ENCODE data around the gene HLA-DRB5.

DNA sequence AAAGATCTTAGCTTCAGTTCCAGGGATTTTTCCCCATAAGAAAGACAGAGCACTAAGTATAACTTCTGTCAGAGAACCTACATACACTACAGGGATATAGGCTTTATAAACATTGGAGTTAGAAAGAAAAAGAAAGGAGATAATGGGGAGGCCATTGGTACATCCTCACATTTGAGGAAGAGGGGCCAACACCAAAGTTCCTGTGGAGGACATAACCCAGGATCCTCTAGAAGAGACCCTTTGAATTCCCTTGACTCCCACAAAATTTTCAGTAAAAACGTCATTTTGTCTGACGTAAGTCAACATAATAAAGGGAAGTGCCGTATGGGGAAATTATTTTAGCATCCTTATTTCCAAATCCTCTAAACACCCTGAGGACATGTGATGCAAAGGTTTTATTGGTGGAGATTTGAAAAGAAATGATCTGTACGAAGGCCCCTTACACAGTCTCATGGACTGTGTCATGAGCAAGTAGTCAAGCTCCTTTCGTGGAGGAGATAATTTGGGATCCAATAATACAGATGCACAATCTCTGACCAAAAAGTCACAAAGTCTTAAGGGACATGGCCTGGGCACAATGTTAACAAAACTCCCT is 57.2 kb downstream of the HLA-DRB5 start:
- TF ChIP-seq RAD21 (IDR thresholded peaks at IDR 0.05; ENCODE audit: low read depth) (no peak), TCF12 (IDR thresholded peaks at IDR 0.05; ENCODE audit: low read depth) (no peak), YY1 (IDR thresholded peaks at IDR 0.05; ENCODE audit: low read depth) (no peak), CREB1 (IDR thresholded peaks at IDR 0.05; ENCODE audit: low read depth) (no peak)

All from Ishikawa (cell line).